Natural killer cell (primary cell): ENCODE results near the gene FHOD1. TPM values are rescaled to one million over a fixed set of nuclear protein-coding genes. Genes with fewer than 3 reads are reported as not detected.

Experiments used
- ATAC-seq, 3 donors: fragments of 150-1000 bp in 2 of 3; fragments of 200-7000 bp in 1 of 3; cut with Tn5 transposase; 1 replicate in 1 of 3; 2 replicates in 2 of 3; pipeline ENCODE4 v1.10.0; 2021; ENCODE audit warnings: mild to moderate bottlenecking in 2 of 3, moderate library complexity in 2 of 3
- DNase-seq, 2 donors: peaks; one replicate each; pipeline versions ENCODE4 v3.0.0 to v3.0.0-alpha.2; 2013 to 2021; ENCODE audit warnings: mixed read lengths in 1 of 2
- H3K27ac ChIP-seq: one replicate; pipeline ENCODE4 v1.5.1; 2013; ENCODE audit warnings: mild to moderate bottlenecking, low read length
- H3K27me3 ChIP-seq: one replicate; pipeline ENCODE4 v1.6.1; 2013; ENCODE audit warnings: low read length; ENCODE audit not compliant: control insufficient read depth, insufficient read depth
- H3K36me3 ChIP-seq: one replicate; pipeline ENCODE4 v1.6.1; 2013; ENCODE audit warnings: low read length; ENCODE audit not compliant: control insufficient read depth, insufficient read depth
- H3K4me1 ChIP-seq: one replicate; pipeline ENCODE4 v1.6.1; 2013; ENCODE audit warnings: low read length; ENCODE audit not compliant: control insufficient read depth, insufficient read depth
- H3K4me3 ChIP-seq: one replicate; pipeline ENCODE4 v1.5.1; 2013; ENCODE audit warnings: low read length
- H3K9me3 ChIP-seq: one replicate; pipeline ENCODE4 v1.6.1; 2013; ENCODE audit warnings: low read length; ENCODE audit not compliant: control insufficient read depth, insufficient read depth
- H3K27ac Mint-ChIP-seq, 2 donors: one replicate each; pipeline ENCODE4 v1.8.0; 2022; ENCODE audit warnings: mild to moderate bottlenecking in 2 of 2, mixed read lengths in 2 of 2, moderate library complexity in 1 of 2
- H3K27me3 Mint-ChIP-seq, 2 donors: one replicate each; pipeline ENCODE4 v1.8.0; 2022; ENCODE audit warnings: low read depth in 2 of 2, mixed read lengths in 2 of 2
- H3K36me3 Mint-ChIP-seq: one replicate; pipeline ENCODE4 v1.8.0; 2022; ENCODE audit warnings: mixed read lengths
- H3K4me1 Mint-ChIP-seq, 2 donors: one replicate each; pipeline ENCODE4 v1.8.0; 2022; ENCODE audit warnings: mixed read lengths in 2 of 2
- H3K4me3 Mint-ChIP-seq: one replicate; pipeline ENCODE4 v1.8.0; 2022; ENCODE audit warnings: mild to moderate bottlenecking, moderate library complexity, mixed read lengths
- H3K9me3 Mint-ChIP-seq, 2 donors: one replicate each; pipeline ENCODE4 v1.8.0; 2022; ENCODE audit warnings: mixed read lengths in 2 of 2
- WGBS: methylation state at CpG from one replicate; pipeline ENCODE4 v1.1.7; 2013; ENCODE audit warnings: missing lambda C conversion rate; ENCODE audit not compliant: insufficient coverage; 5-methylcytosine and 5-hydroxymethylcytosine counted together
- intact Hi-C: fragments of 100-400 bp; cut with micrococcal nuclease; formaldehyde crosslinking; loops from one replicate; pipeline ENCODE4 v1.14.2; 2022
- total RNA-seq, 4 donors: library from RNA; stranded (reverse); fragments of 120-200 nt in 1 of 4; gene quantifications; one replicate each; pipeline versions ENCODE4 v1.2.3 to v1.2.4, GENCODE V29; 2013 to 2022
- TF ChIP-seq, protein P1 (sequence below): fragments of 200-600 bp; IDR thresholded peaks from one replicate; pipeline ENCODE4 v1.8.0; 2022; ENCODE audit warnings: antibody characterized with exemption

The FHOD1 gene
- total RNA-seq, 3 donors from 2014 or later (not counting 1 experiment from before 2014, with no cell fraction given), result 79.3 to 96.8 (median 89.2) TPM

DNA sequence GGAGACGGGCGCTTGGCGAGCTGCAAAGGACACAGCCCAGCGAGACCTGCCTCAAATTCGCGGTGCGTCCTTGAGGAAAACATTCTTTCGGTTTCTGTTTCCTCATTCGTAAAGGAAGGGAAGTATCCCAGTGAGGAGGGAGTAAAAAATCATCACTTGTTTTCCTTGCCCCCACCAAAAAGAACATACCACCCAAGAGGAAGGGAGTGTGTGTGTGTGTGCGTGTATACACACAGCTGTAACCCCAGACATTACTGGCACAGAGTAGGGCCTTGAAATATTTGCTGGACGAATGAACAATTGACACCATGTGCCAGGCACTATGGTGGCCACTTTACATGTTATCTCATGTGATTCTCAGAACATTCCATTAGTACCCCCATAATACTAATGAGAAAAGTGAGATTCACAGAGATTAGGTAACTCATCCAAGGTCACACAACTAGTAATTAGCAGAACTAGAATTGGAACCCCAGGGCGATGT lies 61.6 kb downstream of the FHOD1 start:
- H3K9me3 Mint-ChIP-seq, result no peaks in the 10 kb centered on the region
- intact Hi-C loops, result loop anchor here (1.0 to 2.0 kb wide), 2 partner anchors 41 to 208 kb away; partner anchors contain the start of gene TMEM208
- Histone ChIP-seq H3K27me3 (peaks cover 2% of the 10 kb centered on the region), H3K9me3 (no peaks in the 10 kb centered on the region), H3K36me3 (no peaks in the 10 kb centered on the region), H3K27ac (no peak overlapping the region), H3K4me1 (peaks cover 23% of the 10 kb centered on the region), H3K4me3 (no peak overlapping the region)
- peak overlapping the region; percentile 95 for H3K4me3 Mint-ChIP-seq
- 17% methylated on average over 10 of the region's 12 CpGs for WGBS
- DNase-seq (no peak), ATAC-seq (no peak)
- H3K27me3 Mint-ChIP-seq, result peaks cover 0 to 5% of the 10 kb centered on the region in 2 donors
- TF ChIP-seq, protein P1, sequence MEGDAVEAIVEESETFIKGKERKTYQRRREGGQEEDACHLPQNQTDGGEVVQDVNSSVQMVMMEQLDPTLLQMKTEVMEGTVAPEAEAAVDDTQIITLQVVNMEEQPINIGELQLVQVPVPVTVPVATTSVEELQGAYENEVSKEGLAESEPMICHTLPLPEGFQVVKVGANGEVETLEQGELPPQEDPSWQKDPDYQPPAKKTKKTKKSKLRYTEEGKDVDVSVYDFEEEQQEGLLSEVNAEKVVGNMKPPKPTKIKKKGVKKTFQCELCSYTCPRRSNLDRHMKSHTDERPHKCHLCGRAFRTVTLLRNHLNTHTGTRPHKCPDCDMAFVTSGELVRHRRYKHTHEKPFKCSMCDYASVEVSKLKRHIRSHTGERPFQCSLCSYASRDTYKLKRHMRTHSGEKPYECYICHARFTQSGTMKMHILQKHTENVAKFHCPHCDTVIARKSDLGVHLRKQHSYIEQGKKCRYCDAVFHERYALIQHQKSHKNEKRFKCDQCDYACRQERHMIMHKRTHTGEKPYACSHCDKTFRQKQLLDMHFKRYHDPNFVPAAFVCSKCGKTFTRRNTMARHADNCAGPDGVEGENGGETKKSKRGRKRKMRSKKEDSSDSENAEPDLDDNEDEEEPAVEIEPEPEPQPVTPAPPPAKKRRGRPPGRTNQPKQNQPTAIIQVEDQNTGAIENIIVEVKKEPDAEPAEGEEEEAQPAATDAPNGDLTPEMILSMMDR, result peak; percentile 38
- peak overlapping the region; percentile 82 to 83 for H3K27ac Mint-ChIP-seq
- no peaks in the 10 kb centered on the region for H3K36me3 Mint-ChIP-seq
- peaks cover 8 to 11% of the 10 kb centered on the region in 2 donors for H3K4me1 Mint-ChIP-seq

DNA sequence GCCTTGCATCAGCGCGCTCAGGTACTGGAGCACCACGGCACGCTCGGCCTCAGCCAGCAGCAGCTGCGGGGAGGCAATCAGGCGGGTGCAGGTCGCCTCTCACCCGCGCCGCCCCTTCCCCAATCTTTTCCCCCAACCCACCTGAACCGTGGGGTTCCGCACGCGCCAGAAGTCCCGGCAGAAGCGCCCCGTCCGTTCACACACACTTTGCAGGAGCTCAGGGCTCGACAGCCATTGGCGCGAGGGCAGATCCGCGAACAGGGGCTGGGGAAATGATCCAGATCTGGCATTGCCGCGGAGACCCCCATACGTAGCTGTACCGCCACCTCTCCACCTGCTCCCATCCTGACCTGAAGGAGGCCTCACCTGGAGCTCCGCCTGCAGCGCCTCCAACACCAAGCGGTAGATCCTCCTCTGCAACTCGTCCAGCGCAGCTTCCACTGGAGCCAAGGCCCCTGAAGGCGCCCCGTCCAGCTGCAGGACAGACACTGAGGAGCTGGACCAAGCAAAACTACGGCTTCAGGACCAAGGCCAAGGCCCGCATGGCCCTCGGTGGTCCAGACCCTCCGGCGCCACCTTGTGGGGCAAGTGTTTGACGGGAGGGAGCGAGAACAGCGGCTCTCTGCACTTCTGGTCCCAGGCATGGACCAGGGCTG lies 62.2 kb downstream of the FHOD1 start:
- Mint-ChIP-seq H3K4me3 (peak overlapping the region; percentile 95), H3K4me1 (peaks cover 8 to 11% of the 10 kb centered on the region in 2 donors), H3K27ac (peak overlapping the region; percentile 82 to 83), H3K27me3 (peaks cover 0 to 5% of the 10 kb centered on the region in 2 donors), H3K9me3 (no peaks in the 10 kb centered on the region), H3K36me3 (no peaks in the 10 kb centered on the region)
- Histone ChIP-seq H3K4me1 (peaks cover 23% of the 10 kb centered on the region), H3K27ac (no peak overlapping the region), H3K9me3 (no peaks in the 10 kb centered on the region), H3K36me3 (no peaks in the 10 kb centered on the region), H3K4me3 (no peak overlapping the region), H3K27me3 (peaks cover 2% of the 10 kb centered on the region)
- 18% methylated on average over 43 of the region's 43 CpGs for WGBS
- intact Hi-C loops, result loop anchor here (1.0 to 2.0 kb wide), 2 partner anchors 42 to 208 kb away; partner anchors contain the start of gene TMEM208
- ATAC-seq, result peak; percentile 37 to 52 (median 48)
- TF ChIP-seq, protein P1, result peak; percentile 84
- peak; percentile 83 to 89 for DNase-seq

DNA sequence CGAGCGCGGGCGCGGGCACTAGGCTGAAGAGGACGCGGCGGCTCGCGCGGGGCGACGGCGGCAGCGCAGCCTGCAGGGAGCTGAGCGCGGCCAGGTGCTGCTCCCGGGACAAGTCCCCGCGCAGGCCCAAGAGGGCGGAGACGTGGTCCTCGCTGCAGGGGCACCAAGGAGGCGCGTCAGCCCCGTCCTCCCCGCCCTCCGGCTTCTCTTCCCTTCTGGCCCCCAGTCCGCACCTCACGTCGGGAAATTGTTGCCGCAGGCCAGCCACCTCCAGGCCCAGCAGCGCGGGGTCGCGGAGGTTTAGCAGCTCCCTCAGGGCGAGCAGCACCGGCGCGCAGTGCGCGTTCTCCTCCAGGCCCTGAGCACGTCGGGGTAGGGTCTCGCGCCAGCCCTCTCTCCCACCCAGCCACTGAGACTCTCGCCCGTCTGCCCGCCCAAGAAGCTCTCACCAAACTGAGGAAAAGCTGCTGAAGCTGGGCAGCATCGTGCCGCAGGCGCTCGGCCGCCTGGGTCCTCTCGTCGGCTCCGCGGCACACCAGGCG lies 62.8 kb downstream of the FHOD1 start:
- intact Hi-C loops, result loop anchor here (2.0 kb wide), 1 partner anchor 42 kb away; the partner anchor contains the start of gene TMEM208
- TF ChIP-seq, protein P1, result no peak
- Histone ChIP-seq H3K4me1 (peaks cover 23% of the 10 kb centered on the region), H3K27ac (no peak overlapping the region), H3K36me3 (no peaks in the 10 kb centered on the region), H3K27me3 (peaks cover 2% of the 10 kb centered on the region), H3K9me3 (no peaks in the 10 kb centered on the region), H3K4me3 (peak overlapping the region; percentile 63)
- 9% methylated on average over 59 of the region's 59 CpGs for WGBS
- Mint-ChIP-seq H3K27ac (peak overlapping the region in 1 of 2 donors; percentile 83), H3K4me3 (peak overlapping the region; percentile 95), H3K36me3 (no peaks in the 10 kb centered on the region), H3K4me1 (peaks cover 8 to 11% of the 10 kb centered on the region in 2 donors), H3K27me3 (peaks cover 0 to 5% of the 10 kb centered on the region in 2 donors), H3K9me3 (no peaks in the 10 kb centered on the region)
- DNase-seq, result no peak
- peak in 1 of 3 donors; percentile 1 for ATAC-seq
